Mammary epithelial cell (primary cell): ENCODE measurements around the gene SLC19A3.

Source experiments
- CTCF ChIP-seq, 2 donors: IDR thresholded peaks in 1 of 2; conservative IDR thresholded peaks in 1 of 2; 2 replicates each; pipeline ENCODE4 v1.5.1; 2011 to 2012; ENCODE audit warnings: inconsistent platforms in 2 of 2, low read length in 2 of 2, mild to moderate bottlenecking in 2 of 2, control low read depth in 1 of 2, low read depth in 1 of 2; ENCODE audit not compliant: insufficient read depth in 1 of 2; ENCODE audit errors: extremely low read depth in 1 of 2
- EZH2 ChIP-seq: IDR thresholded peaks from 2 replicates; pipeline ENCODE4 v1.6.1; 2012; ENCODE audit warnings: low read length, inconsistent platforms, borderline replicate concordance

DNA sequence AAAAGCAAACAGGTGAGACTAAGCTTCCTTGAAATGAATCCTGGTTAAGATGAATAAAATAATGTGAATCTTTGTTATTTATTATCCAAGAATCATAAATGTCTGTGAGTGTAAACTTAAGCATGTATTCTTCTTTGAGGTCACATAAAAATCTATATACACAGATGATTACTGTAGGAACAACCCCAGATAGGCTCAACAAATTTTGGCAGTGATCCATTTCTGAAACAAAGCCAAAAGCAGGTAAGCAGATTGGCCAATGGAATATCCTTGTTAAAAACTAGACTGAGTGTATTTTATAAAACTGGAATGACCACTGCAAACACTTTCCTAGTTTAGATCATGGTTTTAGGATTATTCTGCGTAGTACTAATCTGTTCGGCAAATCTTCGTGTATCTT is 39.9 kb downstream of the SLC19A3 start:
- TF ChIP-seq CTCF (conservative IDR thresholded peaks at IDR 0.05 in 1 of 2, IDR thresholded peaks at IDR 0.05 in 1 of 2; ENCODE audit: extremely low read depth in 1 of 2, insufficient read depth in 1 of 2, low read depth in 1 of 2, low read length in 2 of 2) (no peak), EZH2 (no peak)
